GM19035 (cell line): ENCODE measurements around the gene DOK4.
"Not testable (repeated sequence)": the region's sequence is repeated elsewhere in the genome, so short reads cannot be mapped to it uniquely, and the experiment has no call there.

ENCODE experiments used
- ATAC-seq: cut with Tn5 transposase; IDR thresholded peaks from one replicate; pipeline ENCODE4 v1.9.1; 2021; ENCODE audit not compliant: unreplicated experiment

The DOK4 gene

DNA sequence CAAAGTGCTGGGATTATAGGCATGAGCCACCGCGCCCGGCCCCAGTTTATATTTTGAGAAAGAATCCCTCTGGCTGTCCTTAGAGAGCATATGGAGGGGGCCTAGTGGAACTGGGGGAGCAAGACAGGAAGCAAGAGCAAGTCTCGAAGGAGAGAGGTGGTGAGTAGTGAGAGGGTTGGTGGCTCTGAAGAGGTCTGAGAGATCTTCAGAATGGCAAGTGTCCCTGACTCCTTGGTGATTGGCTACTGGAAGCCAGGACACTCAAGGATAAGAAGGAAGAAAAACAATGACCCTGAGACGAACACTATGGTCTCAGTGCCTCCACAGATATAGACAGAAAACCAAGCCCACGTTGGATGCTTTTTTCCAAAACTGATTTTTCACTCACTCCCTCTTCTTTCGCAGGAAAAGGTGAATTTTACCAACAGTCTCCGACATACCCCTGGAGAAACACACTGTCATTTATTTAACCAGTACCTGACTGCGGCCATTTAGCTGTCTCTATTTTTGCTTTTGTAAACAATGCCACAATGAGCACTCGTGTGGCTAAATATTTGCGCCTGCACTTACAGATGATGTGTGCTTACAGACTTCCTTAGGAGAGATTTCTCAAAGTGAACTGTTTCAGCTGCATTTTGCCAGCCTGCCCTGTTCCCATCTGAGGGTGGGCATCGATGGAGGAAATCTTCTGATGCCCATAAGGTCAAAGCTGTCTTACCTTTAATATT is 15.9 kb upstream of the DOK4 start:
- ATAC-seq, result no peak

GRCh38 chr16:57501492-57501891 is 15.2 kb upstream of the DOK4 start:
- no peak for ATAC-seq

DNA sequence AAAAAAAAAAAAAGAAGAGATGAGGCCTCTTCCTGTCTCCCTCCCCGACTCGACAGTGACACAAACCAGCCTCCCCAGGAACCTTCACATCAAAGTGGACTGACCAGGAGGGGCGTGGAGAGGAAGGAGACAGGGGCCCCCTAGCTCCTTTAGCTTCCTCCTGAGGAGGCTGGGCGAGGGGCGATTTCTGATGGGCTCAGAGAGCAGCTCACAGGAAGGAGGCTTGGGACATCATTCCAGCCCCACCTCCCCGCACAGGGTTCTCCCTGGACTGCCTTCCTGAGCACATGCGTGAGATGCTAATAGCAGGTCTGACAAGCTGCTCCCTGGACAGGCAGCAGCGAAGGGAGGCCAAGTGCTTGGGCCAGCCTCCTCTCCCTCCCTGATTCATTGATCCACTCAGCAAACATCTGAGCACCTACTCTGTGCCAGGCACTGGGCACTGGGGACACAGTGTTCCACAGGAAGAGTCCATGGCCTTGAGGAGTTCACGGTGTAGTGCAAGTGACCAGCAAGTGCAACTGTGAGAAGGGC is 14.4 kb upstream of the DOK4 start:
- no peak for ATAC-seq

GRCh38 chr16:57499941-57500340 is 13.6 kb upstream of the DOK4 start:
- ATAC-seq, result not testable (repeated sequence)

- ATAC-seq, result no peak
Observed at GRCh38 chr16:57498031-57498430, 11.7 kb upstream of the DOK4 start.

DNA sequence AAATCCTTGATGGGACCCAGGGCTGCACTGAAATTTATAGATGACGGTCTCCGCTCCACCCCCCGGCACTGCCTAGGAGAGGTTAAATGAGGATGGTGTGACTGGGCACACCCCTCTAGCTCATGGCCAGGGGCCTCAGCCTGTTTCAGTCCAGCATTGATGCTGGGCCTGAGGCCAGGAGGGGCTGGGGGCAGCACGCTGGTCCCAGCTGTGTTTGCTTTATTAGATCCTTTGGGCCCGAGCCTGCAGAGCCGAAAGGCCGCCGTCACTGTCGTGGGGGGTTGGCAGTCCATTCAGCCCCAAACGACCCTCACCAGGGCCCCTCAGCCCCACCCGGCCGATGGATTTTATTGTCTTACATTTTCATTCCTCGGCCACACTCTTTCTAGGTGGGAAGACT is 10.8 kb upstream of the DOK4 start:
- no peak for ATAC-seq

- ATAC-seq, result no peak
Observed at GRCh38 chr16:57493767-57494166, 7.5 kb upstream of the DOK4 start.

DNA sequence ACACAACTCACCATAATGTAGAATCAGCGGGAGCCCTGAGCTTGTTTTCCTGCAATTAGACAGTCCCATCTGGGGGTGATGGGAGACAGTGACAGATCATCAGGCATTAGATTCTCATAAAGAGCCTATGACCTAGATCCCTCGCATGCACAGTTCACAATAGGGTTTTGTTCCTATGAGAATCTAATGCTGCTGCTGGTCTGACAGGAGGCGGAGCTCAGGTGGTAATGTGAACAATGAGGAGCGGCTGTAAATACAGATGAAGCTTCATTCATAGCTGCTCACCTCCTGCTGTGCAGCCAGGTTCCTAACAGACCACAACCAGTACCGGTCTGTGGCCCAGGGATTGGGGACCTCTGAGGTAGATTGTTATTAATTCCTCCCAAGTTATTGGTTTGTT is 2.9 kb upstream of the DOK4 start:
- ATAC-seq, result no peak

DNA sequence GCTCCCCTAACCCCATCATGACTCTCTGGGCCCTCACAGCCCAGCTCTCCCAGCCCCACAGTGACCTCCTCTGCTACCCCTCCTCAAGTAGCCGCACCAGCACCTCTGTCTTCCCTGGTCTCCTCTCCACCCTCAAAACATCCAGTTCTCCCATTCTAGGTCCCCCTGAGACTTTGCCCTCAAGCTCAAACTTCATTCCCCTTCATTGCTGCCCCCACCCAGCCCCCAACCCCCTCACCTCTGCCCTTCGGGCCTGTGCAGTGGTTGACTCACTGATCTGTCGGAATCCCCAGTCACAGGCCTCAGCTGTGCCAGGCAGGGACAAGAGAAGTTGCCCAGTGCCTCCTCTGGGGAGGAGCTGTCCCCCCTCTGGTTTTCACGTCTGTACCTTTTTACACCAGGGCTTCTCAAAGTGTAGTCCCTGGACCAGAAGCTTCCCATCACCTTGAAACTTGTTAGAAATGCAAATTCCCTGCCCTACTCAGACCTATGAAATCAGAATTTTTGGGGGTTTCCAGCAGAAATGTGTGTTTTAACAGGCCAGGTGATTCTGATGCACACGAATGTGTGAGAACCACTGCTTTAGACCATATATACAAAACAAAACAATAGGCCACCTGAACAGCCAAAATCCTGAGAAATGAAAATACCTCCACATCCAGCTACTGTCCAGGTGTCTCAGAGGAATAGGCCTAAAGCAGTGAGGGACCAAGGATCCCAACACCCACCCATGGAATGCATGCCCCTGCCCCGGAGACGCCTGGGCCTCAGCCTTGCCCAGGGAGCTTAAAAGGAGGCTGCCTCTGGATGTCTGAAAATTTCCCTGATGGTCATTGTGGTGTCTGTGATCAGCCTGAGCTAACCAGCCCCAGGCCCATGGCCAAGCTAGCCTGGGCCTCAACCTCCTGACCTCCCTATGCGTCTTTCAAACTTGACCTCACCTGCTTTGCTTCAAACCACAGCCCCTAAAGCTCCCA is 853 bp upstream of the DOK4 start:
- ATAC-seq, result no peak

GRCh38 chr16:57485091-57485915 is 990 bp downstream of the DOK4 start:
- ATAC-seq, result no peak

GRCh38 chr16:57484515-57485005 is 1.7 kb downstream of the DOK4 start:
- no peak for ATAC-seq

GRCh38 chr16:57483725-57484514 is 2.4 kb downstream of the DOK4 start:
- ATAC-seq, result no peak

- ATAC-seq, result no peak
Observed at GRCh38 chr16:57482845-57483545, 3.3 kb downstream of the DOK4 start.

DNA sequence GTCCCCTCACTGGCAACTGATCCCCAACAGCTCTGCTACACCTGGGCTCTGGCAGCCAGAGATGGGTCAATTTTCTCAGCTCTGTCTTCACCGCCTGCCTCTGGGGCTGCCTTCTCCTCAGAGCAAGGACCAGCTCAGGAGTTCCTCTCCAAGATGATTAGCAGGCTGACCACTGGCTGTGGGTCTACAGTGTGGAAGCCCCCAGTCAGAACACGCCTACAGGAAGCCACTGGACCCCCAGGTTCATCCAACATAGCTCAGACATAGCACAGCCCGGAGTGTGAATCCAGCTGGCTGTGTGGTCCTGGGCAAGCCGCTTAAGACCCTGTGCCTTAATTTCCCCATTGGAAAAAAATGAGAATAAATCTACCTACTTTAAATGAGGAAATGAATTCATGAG is 4.9 kb downstream of the DOK4 start:
- ATAC-seq, result no peak

- ATAC-seq, result no peak
Observed at GRCh38 chr16:57480754-57481230, 5.5 kb downstream of the DOK4 start.

DNA sequence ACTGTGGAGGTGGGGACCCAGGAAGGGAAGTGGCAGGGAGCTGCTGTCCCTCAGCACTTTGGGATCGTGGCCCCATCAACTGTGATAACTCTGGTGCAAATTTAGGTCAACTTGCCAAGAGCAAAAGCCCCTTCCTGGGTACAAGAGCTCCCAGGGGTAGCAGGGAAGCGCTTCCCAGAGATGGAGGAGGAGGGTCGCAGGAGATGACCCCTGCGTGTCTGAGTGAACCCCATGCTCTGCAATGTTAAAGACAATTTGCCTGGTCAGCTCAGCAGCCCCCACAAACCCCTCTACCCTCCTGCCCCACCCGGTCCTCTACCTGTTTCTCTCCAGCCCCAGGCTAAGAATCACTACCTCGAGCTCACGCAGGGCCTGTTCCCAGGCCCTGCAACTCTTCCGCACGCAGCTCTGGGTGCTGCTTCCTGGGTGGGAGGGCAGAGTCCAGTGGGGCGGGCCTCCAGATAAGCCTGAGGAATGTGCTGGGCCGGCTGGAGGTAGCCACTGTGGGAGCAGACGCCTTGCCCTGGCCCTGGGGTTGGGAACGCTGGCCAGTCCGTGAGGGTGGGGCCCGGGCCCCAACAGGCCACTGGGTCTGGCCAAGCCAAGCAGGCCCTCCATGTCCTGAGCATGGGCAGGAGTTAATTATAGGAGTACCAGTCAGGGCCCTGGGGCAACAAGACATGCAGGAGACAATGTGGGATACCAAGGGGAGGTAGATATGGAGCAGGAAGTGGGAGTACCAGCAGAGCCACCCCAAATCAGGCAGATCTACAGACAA is 6.1 kb downstream of the DOK4 start:
- no peak for ATAC-seq

GRCh38 chr16:57479205-57479975 is 6.9 kb downstream of the DOK4 start:
- no peak for ATAC-seq
